Activated naive CD8-positive, alpha-beta T cell (primary cell): ENCODE measurements around the gene PHACTR1.

Experiments
- H3K27ac Mint-ChIP-seq: one replicate; pipeline ENCODE4 v1.8.0; 2021; ENCODE audit warnings: mixed read lengths
- H3K27me3 Mint-ChIP-seq: one replicate; pipeline ENCODE4 v1.8.0; 2021; ENCODE audit warnings: mixed read lengths
- H3K36me3 Mint-ChIP-seq: one replicate; pipeline ENCODE4 v1.8.0; 2021; ENCODE audit warnings: mixed read lengths
- H3K4me1 Mint-ChIP-seq: one replicate; pipeline ENCODE4 v1.8.0; 2021; ENCODE audit warnings: low read depth, mixed read lengths
- H3K4me3 Mint-ChIP-seq: one replicate; pipeline ENCODE4 v1.8.0; 2021; ENCODE audit warnings: mild to moderate bottlenecking, mixed read lengths
- H3K9me3 Mint-ChIP-seq: one replicate; pipeline ENCODE4 v1.8.0; 2021; ENCODE audit warnings: low read depth, mixed read lengths

The PHACTR1 gene

DNA sequence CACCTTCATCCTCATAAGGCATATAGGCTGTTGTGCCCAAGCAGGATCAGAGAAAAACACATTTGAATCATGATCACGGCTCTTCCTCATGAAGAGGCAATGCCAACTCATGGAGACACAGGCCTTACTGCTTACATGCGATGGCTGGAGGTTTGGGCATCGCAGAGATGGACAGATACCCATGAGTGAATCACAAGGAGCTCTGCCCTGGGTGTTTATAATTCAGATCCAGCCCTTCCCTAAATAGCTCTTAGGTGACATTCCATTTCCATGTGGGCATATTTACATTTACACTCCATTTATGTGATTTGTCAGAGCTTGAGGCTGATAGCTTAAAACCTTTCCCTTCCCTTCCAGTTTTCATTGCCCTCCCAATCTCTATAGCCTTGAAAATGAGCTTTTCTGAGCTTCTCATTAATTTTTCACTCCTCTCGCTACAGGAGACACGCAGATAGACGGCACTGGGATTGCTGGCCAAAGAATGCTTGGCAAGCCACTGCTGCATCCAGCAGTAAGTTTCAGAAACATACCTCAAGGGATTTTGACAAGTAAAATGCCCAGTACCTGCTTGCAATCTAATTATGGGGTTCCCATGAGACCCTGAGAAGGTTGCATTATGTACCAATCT is 362.6 kb downstream of the PHACTR1 start:
- no peaks in the 10 kb centered on the region for H3K4me1 Mint-ChIP-seq
- H3K9me3 Mint-ChIP-seq = no peaks in the 10 kb centered on the region
- H3K27me3 Mint-ChIP-seq = peaks cover 10% of the 10 kb centered on the region
- no peak overlapping the region for H3K27ac Mint-ChIP-seq
- H3K36me3 Mint-ChIP-seq = no peaks in the 10 kb centered on the region
- no peak overlapping the region for H3K4me3 Mint-ChIP-seq

DNA sequence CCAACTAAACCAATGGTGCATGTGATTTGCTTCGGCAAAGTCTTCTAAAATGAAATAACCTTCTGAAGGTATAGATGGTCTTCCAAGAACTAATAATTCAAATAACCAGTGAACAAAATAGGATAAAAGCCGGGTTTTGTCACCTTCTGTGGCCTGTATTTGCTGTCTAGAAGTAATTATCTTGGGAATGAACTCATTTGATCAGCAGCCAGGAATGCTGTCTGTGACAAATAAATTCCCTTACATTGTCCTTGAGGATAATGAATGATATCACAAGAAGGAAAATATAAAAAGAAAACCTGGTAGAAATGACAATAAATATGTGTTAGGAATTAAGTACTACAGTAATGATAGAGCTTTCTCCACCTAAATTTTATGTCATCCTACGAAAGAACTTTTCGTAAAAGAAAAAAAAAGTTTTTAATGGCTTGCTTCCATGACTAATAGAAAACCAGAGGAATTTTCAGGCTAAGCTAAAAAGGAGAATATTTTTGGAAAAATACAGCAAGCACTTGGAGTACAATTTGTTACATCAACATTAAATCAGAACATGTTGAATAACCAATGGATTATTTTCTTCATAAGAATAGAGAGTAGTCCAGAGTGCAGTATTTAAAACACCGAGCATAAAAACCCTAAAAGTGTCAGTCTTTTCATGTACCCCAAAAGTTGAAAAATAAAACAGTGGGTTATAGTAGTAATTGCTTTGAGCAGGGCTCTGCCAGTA is 364.1 kb downstream of the PHACTR1 start:
- H3K4me1 Mint-ChIP-seq = no peaks in the 10 kb centered on the region
- H3K27me3 Mint-ChIP-seq = peaks cover 11% of the 10 kb centered on the region

DNA sequence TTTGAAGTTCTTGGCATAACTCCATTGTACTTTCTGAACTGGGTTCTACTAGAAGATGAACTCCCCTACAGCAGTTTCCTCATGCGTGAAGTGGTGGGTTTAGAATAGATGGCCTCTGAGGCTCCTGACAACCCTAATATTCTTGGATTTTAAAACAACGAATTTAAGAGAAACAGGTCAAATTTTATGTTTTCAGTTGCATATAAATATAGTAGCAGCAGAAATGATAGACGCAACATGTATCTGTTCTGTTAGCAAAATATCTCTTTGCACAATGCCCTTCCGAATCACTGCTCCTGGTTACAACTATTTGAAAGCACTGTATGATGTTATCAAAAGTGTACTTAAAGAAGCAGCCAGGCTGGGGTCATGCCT is 364.6 kb downstream of the PHACTR1 start:
- no peaks in the 10 kb centered on the region for H3K9me3 Mint-ChIP-seq
- no peaks in the 10 kb centered on the region for H3K36me3 Mint-ChIP-seq
- H3K27me3 Mint-ChIP-seq = peaks cover 11% of the 10 kb centered on the region
- no peaks in the 10 kb centered on the region for H3K4me1 Mint-ChIP-seq
- no peak overlapping the region for H3K27ac Mint-ChIP-seq
- no peak overlapping the region for H3K4me3 Mint-ChIP-seq

More for the DNA sequence above, 364.1 kb downstream of the PHACTR1 start:
- Mint-ChIP-seq H3K36me3 (no peaks in the 10 kb centered on the region), H3K27ac (no peak overlapping the region), H3K9me3 (no peaks in the 10 kb centered on the region), H3K4me3 (no peak overlapping the region)

DNA sequence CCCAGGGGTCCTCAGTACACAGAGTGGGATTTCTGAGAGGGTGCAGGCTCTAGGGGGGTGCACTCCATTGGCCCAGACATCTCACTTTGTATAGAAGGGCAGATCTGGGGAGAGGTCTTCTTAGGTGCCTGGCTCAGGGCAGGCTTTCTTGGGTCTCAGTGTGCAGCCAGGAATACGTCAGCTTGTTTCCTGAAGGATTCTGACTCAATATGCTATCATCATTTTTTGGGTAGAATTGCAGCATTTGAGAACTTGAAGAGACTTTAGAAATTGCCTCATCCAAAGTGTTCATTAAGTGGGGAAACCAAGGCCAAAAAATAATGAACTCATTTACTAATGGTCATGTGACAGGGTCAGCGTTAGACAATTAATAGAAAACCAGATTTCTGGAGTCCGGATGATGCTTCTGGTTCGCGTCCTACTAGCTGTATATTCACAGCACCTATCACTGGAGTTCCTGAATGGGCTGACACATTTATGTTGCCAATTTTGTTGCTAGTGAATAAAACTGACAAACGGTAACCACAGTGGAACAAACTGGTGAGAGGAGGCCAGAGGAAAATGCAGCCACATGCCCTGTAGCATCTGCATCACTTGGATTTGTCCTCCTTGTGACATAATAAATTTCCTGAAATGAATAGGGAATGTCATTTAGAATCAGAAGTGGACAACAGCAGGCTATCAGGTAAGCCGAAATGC is 372.9 kb downstream of the PHACTR1 start:
- H3K4me3 Mint-ChIP-seq = no peak overlapping the region
- peaks cover 2% of the 10 kb centered on the region for H3K27me3 Mint-ChIP-seq
- no peaks in the 10 kb centered on the region for H3K4me1 Mint-ChIP-seq
- no peaks in the 10 kb centered on the region for H3K9me3 Mint-ChIP-seq
- no peaks in the 10 kb centered on the region for H3K36me3 Mint-ChIP-seq
- no peak overlapping the region for H3K27ac Mint-ChIP-seq

DNA sequence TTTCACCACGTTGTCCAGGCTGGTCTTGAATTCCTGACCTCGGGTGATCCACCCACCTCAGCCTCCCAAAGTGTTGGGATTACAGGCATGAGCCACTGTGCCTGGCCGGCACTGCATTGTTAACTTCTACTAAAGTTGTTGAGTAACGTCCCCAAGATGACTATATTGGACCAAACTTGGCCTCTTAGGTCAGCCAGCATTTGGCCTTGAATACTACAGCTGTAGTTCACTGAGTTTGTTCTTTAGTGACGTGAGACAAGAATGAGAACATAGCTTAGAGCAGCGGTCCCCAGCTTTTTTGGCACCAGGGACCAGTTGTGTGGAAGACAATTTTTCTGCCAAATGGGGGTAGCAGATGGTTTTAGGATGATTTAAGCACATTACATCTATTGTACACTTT is 374.6 kb downstream of the PHACTR1 start:
- no peak overlapping the region for H3K27ac Mint-ChIP-seq
- no peaks in the 10 kb centered on the region for H3K36me3 Mint-ChIP-seq

DNA sequence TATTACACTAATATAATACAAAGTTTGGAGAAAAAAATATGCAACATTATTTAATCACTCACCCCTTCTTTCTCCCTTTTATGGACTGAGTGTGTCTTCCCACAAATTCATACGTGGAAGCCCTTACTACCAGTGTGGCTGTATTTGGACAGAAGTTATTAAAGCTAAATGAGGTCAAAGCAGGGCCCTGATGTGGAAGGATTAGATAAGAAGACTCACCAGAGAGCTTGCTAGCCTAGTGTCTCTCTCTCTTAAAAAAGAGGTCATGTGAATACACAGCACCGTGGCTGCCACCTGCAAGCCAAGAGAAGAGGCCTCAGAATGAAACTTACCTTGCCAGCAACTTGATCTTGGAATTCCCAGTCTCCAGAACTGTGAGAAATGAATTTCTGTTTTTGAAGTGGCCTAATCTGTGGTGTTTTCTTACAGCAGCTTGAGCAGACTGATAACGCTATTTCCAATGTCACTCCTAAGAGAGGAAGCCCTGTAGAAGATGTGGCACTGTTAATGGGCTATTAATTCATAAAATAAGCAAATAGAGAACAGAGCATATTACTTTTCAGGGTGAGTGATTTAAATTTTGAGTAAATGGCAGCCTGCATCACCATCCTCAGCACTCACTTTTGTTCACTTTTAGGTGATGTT is 378.3 kb downstream of the PHACTR1 start:
- Mint-ChIP-seq H3K4me1 (no peaks in the 10 kb centered on the region), H3K9me3 (no peaks in the 10 kb centered on the region), H3K27me3 (peaks cover 2% of the 10 kb centered on the region), H3K4me3 (no peak overlapping the region), H3K36me3 (no peaks in the 10 kb centered on the region), H3K27ac (no peak overlapping the region)

More for the DNA sequence above, 374.6 kb downstream of the PHACTR1 start:
- H3K9me3 Mint-ChIP-seq = no peaks in the 10 kb centered on the region
- H3K27me3 Mint-ChIP-seq = no peaks in the 10 kb centered on the region
- H3K4me1 Mint-ChIP-seq = no peaks in the 10 kb centered on the region
- no peak overlapping the region for H3K4me3 Mint-ChIP-seq

DNA sequence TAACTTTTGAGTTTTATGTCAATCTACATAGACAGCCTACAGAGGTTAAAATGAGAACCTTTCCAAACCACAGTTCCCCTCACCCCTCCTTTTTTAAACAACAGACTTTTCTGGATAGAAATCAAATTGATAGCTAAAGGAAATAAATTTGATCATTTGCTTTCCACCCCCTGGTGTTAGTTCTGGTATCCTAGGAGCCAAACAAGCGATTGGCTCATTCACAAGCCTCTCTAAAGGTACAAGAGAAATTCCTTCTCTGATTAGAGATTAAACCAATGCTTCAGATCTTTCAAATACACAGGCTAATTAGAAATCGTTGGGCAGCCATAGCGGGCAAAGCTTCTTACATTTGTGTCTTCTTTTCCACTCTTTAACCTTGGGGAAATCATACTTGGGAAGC is 379.5 kb downstream of the PHACTR1 start:
- Mint-ChIP-seq H3K9me3 (no peaks in the 10 kb centered on the region), H3K27ac (no peak overlapping the region), H3K4me3 (no peak overlapping the region), H3K27me3 (peaks cover 2% of the 10 kb centered on the region), H3K4me1 (no peaks in the 10 kb centered on the region), H3K36me3 (no peaks in the 10 kb centered on the region)

DNA sequence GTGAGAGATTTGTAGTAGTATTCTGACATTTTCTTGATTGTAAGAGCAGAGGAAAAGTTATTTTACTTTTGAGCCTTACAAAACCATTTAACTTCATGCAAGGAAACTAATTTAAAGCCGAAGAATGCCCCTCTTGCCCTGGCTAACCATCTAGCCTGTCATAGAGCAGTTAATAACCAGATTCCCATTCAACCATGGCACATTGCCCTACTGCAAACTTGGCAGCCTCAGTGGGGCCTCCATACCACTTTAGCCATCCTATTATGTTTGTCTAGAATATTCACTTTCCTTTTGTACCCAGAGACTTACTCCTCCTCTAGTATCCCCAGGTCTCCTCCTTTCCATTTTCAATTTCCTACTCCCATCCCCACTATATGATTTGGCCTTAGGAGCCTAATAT is 380.9 kb downstream of the PHACTR1 start:
- Mint-ChIP-seq H3K36me3 (no peaks in the 10 kb centered on the region), H3K27ac (no peak overlapping the region), H3K9me3 (no peaks in the 10 kb centered on the region), H3K27me3 (peaks cover 2% of the 10 kb centered on the region), H3K4me3 (no peak overlapping the region), H3K4me1 (no peaks in the 10 kb centered on the region)

DNA sequence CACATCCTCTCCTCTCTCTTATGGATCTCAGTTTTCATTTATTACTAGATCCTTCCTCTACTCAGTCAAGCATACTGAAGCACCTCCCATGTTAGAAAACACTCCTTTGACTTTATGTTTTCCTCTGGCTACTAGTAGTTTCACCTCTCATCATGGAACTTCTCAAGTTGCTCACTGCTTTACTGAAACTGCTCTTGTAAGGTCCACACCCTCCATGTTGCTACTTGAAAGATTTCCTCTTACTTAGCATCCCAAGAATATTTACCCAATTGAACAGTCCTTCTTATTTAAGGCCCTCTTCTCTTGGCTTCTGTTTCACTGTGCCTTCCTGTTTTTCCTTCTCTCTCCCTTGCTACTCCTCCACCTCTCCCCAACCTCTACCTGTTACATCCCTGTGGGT is 381.4 kb downstream of the PHACTR1 start:
- H3K27ac Mint-ChIP-seq = no peak overlapping the region
- H3K36me3 Mint-ChIP-seq = no peaks in the 10 kb centered on the region
- no peak overlapping the region for H3K4me3 Mint-ChIP-seq
- no peaks in the 10 kb centered on the region for H3K9me3 Mint-ChIP-seq
- H3K4me1 Mint-ChIP-seq = no peaks in the 10 kb centered on the region
- peaks cover 2% of the 10 kb centered on the region for H3K27me3 Mint-ChIP-seq

DNA sequence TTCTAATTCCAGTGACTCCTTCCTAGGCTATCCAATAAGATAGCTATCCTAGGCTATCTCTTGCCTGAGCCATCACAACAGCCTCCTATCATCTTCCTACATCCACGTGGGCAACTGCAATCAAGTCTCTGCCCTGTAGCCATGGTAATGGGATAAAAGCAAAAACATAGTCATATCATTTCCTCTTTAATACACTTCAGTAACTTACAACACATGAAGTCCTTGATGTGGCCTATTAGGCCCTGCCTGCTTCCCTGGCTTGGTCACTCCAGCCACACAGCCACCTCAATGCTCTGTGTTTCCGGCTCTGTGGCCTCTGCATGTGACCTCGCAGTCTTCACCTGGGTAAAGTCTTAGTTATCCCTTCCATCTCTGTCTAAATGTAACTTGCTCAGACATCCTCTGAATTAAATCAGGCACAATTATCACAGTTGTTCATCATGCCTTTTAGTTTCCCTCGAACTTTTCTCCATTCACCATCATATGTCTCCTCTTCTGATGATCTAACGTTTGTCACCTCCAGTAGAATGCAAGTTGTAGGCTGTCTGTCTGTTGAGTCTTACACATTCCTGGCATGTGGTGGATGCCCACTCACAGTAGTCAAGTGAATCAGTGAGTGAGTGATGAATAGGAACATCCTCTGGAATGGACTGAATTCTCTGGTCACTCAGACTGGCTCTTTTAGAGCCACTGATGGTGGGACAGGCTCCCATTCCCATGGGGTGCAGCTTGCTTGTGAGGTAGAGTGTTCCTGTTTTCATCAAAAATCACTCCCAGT is 382.4 kb downstream of the PHACTR1 start:
- H3K4me3 Mint-ChIP-seq = no peak overlapping the region
- no peaks in the 10 kb centered on the region for H3K9me3 Mint-ChIP-seq
- no peaks in the 10 kb centered on the region for H3K4me1 Mint-ChIP-seq
- H3K36me3 Mint-ChIP-seq = no peaks in the 10 kb centered on the region
- no peak overlapping the region for H3K27ac Mint-ChIP-seq
- H3K27me3 Mint-ChIP-seq = peaks cover 2% of the 10 kb centered on the region

DNA sequence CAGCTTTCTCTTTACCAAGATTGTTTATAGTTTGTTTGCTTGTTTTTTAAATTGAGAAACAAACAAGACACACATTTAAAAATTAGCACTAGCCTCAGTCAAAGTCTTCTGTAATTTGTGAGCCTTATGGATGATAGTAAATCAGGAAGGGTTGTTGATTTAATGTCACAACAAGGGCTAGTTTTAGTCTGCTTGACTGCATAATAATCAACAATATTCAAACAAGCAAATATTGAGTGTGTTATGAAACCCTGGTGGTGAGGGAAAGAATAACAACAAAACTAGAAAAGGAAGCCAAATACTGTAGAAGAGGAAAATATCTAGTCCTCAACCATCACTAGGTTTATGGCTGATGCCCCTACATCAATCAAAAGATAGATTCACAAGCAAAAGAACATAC is 383.2 kb downstream of the PHACTR1 start:
- no peaks in the 10 kb centered on the region for H3K36me3 Mint-ChIP-seq
- H3K27ac Mint-ChIP-seq = no peak overlapping the region
- no peak overlapping the region for H3K4me3 Mint-ChIP-seq
- peaks cover 2% of the 10 kb centered on the region for H3K27me3 Mint-ChIP-seq
- H3K4me1 Mint-ChIP-seq = no peaks in the 10 kb centered on the region
- H3K9me3 Mint-ChIP-seq = no peaks in the 10 kb centered on the region

DNA sequence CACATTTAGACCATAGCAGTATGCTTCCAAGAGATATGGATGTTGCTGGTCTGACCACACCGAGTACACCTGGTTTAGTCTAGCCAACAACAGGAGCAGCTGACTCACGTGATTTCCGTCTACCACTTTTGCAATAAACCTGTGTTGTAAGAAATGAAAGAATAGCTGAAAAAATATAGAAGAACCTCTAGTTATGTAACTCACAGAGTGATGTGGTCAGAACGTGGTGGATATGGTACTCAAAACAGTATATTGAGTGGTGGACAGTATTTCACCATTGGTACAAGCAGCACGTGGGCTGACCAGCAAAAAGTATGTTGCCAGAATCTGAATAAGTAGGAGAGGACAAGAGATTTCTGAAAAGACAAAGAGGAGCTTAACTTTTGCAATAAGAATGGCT is 384.8 kb downstream of the PHACTR1 start:
- Mint-ChIP-seq H3K27ac (no peak overlapping the region), H3K4me1 (no peaks in the 10 kb centered on the region), H3K36me3 (no peaks in the 10 kb centered on the region), H3K27me3 (peaks cover 2% of the 10 kb centered on the region), H3K4me3 (no peak overlapping the region), H3K9me3 (no peaks in the 10 kb centered on the region)

DNA sequence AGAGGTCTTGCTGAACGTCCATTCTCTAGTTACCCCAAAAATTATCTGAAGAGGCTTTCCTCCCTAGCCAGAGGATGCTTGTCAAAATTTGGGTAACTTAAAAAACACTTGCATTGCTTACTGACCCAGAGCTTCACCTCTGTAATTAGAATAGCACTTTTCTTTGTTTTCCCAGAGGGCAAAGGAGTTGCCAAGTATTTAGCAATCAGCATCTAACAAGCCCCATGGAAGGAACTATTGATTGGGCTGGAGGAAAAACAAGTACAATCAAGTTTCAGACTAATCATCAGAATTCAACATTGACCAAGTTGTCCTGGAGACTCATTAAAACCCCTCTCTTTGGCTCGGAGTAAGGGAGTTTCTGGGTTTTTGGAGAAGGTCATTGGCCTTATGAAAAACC is 385.4 kb downstream of the PHACTR1 start:
- Mint-ChIP-seq H3K27me3 (peaks cover 2% of the 10 kb centered on the region), H3K4me1 (no peaks in the 10 kb centered on the region), H3K9me3 (no peaks in the 10 kb centered on the region), H3K27ac (no peak overlapping the region), H3K36me3 (no peaks in the 10 kb centered on the region), H3K4me3 (no peak overlapping the region)

DNA sequence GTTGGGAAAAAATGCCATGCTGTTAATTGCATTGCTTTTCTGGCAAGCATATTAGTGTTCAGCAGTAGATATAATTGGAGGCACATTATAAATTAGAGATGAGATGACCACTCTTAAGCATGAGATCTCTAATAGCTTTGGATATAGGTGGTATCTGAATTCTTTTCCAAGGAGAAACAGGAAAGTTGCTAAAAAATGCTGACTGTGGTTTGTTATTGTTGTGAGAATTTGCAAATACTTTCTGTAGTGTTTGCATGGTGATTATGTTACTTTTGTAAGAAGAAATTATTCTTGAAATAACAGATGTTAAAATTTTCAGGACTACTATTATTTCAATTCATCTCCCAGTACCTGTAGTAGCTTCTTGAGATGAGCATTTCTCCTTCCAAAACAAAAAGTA is 386.6 kb downstream of the PHACTR1 start:
- Mint-ChIP-seq H3K27me3 (peaks cover 2% of the 10 kb centered on the region), H3K36me3 (no peaks in the 10 kb centered on the region), H3K27ac (no peak overlapping the region), H3K4me1 (no peaks in the 10 kb centered on the region), H3K4me3 (no peak overlapping the region), H3K9me3 (no peaks in the 10 kb centered on the region)
